Posterior vena cava (tissue), 2 donors: ENCODE measurements around the gene SUGCT. TPM values are rescaled to one million over a fixed set of nuclear protein-coding genes. Genes with fewer than 3 reads are reported as not detected.

Source experiments
- DNase-seq: peaks from one replicate; pipeline ENCODE4 v3.0.0-alpha.2; 2020; ENCODE audit warnings: low spot score
- intact Hi-C, 2 donors: fragments of 100-400 bp; cut with DNase I; formaldehyde crosslinking; loops; one replicate each; pipeline versions ENCODE4 v1.14.1 to v1.14.2; 2022 to 2023
- total RNA-seq, 2 donors: library from RNA; stranded (reverse); fragmentation: NEBNext Ultra II Directional; extraction: Animal tissue kit (Norgen Biotek cat#: 25700); gene quantifications; one replicate each; pipeline ENCODE4 v1.2.1, GENCODE V29; 2021
- donor health status: DM: yes; HTN: yes; CAD: no.
- donor health status: DM: yes; HTN: yes; CAD: no.

Gene SUGCT
- total RNA-seq, 2 donors from 2014 or later = 15.8 to 16.2 TPM

- intact Hi-C loops = no loop called here
- no peak for DNase-seq
Observed at GRCh38 chr7:40799493-40800403, 664.9 kb downstream of the SUGCT start.

GRCh38 chr7:40800771-40801170 is 666.0 kb downstream of the SUGCT start:
- intact Hi-C loops = no loop called here

GRCh38 chr7:40802497-40802896 is 667.7 kb downstream of the SUGCT start:
- intact Hi-C loops = no loop called here
- no peak for DNase-seq

More at GRCh38 chr7:40800771-40801170, 666.0 kb downstream of the SUGCT start:
- DNase-seq = no peak

- no peak for DNase-seq
- intact Hi-C loops = no loop called here
Observed at GRCh38 chr7:40804477-40805215, 669.8 kb downstream of the SUGCT start.

- intact Hi-C loops = no loop called here
- DNase-seq = no peak
Observed at GRCh38 chr7:40805361-40805760, 670.6 kb downstream of the SUGCT start.

- intact Hi-C loops = no loop called here
- DNase-seq = peak; percentile 91
Observed at GRCh38 chr7:40808378-40808942, 673.7 kb downstream of the SUGCT start.

- intact Hi-C loops = no loop called here
- DNase-seq = no peak
Observed at GRCh38 chr7:40810274-40810673, 675.5 kb downstream of the SUGCT start.

GRCh38 chr7:40811666-40812065 is 676.9 kb downstream of the SUGCT start:
- DNase-seq = no peak
- intact Hi-C loops = no loop called here

- DNase-seq = no peak
- intact Hi-C loops = no loop called here
Observed at GRCh38 chr7:40815022-40815421, 680.2 kb downstream of the SUGCT start.

GRCh38 chr7:40815512-40815911 is 680.7 kb downstream of the SUGCT start:
- no peak for DNase-seq

GRCh38 chr7:40822861-40823260 is 688.1 kb downstream of the SUGCT start:
- no peak for DNase-seq
- intact Hi-C loops = no loop called here

More at GRCh38 chr7:40815512-40815911, 680.7 kb downstream of the SUGCT start:
- intact Hi-C loops = no loop called here

- no peak for DNase-seq
- intact Hi-C loops = no loop called here
Observed at GRCh38 chr7:40824461-40824860, 689.7 kb downstream of the SUGCT start.

GRCh38 chr7:40826411-40827221 is 691.8 kb downstream of the SUGCT start:
- intact Hi-C loops = no loop called here
- DNase-seq = no peak

- DNase-seq = no peak
- intact Hi-C loops = no loop called here
Observed at GRCh38 chr7:40827222-40828085, 692.6 kb downstream of the SUGCT start.

- intact Hi-C loops = no loop called here
- no peak for DNase-seq
Observed at GRCh38 chr7:40828686-40829600, 694.1 kb downstream of the SUGCT start.

- intact Hi-C loops = no loop called here
- DNase-seq = no peak
Observed at GRCh38 chr7:40833191-40833887, 698.5 kb downstream of the SUGCT start.

GRCh38 chr7:40833888-40834234 is 699.1 kb downstream of the SUGCT start:
- intact Hi-C loops = no loop called here
- no peak for DNase-seq
